OCI-LY3 (cell line): Measurements from ENCODE around the gene RHBDL1.

Experiments used
- EZH2phosphoT487 ChIP-seq: fragments of 200-600 bp; shearing (Covaris generic); IDR thresholded peaks from 2 replicates; pipeline ENCODE4 v1.6.1; 2018; ENCODE audit warnings: antibody characterized with exemption, mixed run types, low read depth
- TF ChIP-seq, protein P1 (sequence below): fragments of 200-600, 300-600 bp; sonication (generic); IDR thresholded peaks from 2 replicates; pipeline ENCODE4 v1.5.1; 2014; ENCODE audit warnings: antibody characterized with exemption, low read length, low read depth

DNA sequence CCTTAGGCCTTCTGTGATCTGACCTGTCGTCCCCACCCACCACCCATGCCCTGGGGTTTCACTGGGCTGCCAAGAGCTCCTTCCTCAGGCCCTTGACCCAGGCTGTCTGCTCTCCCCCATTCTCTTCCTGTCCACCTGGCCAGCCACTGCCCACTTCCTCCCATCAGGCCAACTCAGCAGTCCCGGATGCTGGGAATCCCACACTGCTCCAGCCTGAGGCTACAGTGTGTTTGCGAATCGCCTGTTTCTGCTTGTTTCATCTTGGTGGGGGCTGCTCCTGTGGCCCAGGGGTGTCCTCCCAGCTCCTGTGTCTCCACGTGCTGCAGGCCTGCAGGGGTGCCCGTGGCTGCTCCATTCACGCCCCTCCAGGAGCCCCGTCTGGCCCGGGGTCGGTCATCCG, 38.6 kb downstream of the RHBDL1 start:
- TF ChIP-seq, protein P1, sequence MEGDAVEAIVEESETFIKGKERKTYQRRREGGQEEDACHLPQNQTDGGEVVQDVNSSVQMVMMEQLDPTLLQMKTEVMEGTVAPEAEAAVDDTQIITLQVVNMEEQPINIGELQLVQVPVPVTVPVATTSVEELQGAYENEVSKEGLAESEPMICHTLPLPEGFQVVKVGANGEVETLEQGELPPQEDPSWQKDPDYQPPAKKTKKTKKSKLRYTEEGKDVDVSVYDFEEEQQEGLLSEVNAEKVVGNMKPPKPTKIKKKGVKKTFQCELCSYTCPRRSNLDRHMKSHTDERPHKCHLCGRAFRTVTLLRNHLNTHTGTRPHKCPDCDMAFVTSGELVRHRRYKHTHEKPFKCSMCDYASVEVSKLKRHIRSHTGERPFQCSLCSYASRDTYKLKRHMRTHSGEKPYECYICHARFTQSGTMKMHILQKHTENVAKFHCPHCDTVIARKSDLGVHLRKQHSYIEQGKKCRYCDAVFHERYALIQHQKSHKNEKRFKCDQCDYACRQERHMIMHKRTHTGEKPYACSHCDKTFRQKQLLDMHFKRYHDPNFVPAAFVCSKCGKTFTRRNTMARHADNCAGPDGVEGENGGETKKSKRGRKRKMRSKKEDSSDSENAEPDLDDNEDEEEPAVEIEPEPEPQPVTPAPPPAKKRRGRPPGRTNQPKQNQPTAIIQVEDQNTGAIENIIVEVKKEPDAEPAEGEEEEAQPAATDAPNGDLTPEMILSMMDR: no peak
- no peak for TF ChIP-seq EZH2phosphoT487
